ENCODE data around the gene TFAP2E. TPM values are rescaled to one million over a fixed set of nuclear protein-coding genes. Genes with fewer than 3 reads are reported as not detected.

Gene TFAP2E
- total and polyA plus RNA-seq, 2 experiments from 2014 or later, result 0.81 TPM; not detected in 1

GRCh38 chr1:35570589-35571137 lies 2.5 kb upstream of the TFAP2E start:
- Histone ChIP-seq H2AFZ (no peak overlapping the region), H3K9me3 (ENCODE audit: low read depth) (no peaks in the 10 kb centered on the region), H4K20me1 (ENCODE audit: insufficient read depth, poor library complexity, severe bottlenecking) (no peaks in the 10 kb centered on the region), H3K4me1 (ENCODE audit: insufficient read depth) (peaks cover 10% of the 10 kb centered on the region), H3K36me3 (replicated peaks; ENCODE audit: insufficient read depth, low read depth) (no peaks in the 10 kb centered on the region), H3K27ac (no peak overlapping the region), H3K27me3 (peaks cover 48% of the 10 kb centered on the region), H3K4me3 (no peak overlapping the region), H3K9me2 (replicated peaks; ENCODE audit: insufficient read depth) (no peaks in the 10 kb centered on the region), H3K79me2 (no peaks in the 10 kb centered on the region), H3K4me2 (no peak overlapping the region)
- 54% methylated on average over 10 of the region's 10 CpGs for WGBS (ENCODE audit: low lambda C conversion rate, missing lambda C conversion rate)
- no peak for DNase-seq (ENCODE audit: low spot score)
- no peak for TF ChIP-seq CTCF (IDR thresholded peaks at IDR 0.05; ENCODE audit: poor library complexity)
- TF ChIP-seq EZH2phosphoT487 (IDR thresholded peaks at IDR 0.05; ENCODE audit: low read depth, severe bottlenecking, unreplicated experiment), result no peak
- no peak for TF ChIP-seq EZH2 (IDR thresholded peaks at IDR 0.05; ENCODE audit: borderline replicate concordance)

- no peaks in the 10 kb centered on the region for H3K9me2 ChIP-seq (replicated peaks; ENCODE audit: insufficient read depth)
- H3K27me3 ChIP-seq, result peaks cover 54% of the 10 kb centered on the region
- H2AFZ ChIP-seq, result no peak overlapping the region
- DNase-seq (ENCODE audit: low spot score), result no peak
- H4K20me1 ChIP-seq (ENCODE audit: insufficient read depth, poor library complexity, severe bottlenecking), result no peaks in the 10 kb centered on the region
- no peak overlapping the region for H3K4me3 ChIP-seq
- H3K9me3 ChIP-seq (ENCODE audit: low read depth), result no peaks in the 10 kb centered on the region
- H3K4me2 ChIP-seq, result no peak overlapping the region
- H3K36me3 ChIP-seq (replicated peaks; ENCODE audit: insufficient read depth, low read depth), result no peaks in the 10 kb centered on the region
- no peak overlapping the region for H3K27ac ChIP-seq
- 83% methylated on average over 8 of the region's 8 CpGs for WGBS (ENCODE audit: low lambda C conversion rate, missing lambda C conversion rate)
- peaks cover 10% of the 10 kb centered on the region for H3K4me1 ChIP-seq (ENCODE audit: insufficient read depth)
- TF ChIP-seq EZH2phosphoT487 (IDR thresholded peaks at IDR 0.05; ENCODE audit: low read depth, severe bottlenecking, unreplicated experiment) (no peak), CTCF (IDR thresholded peaks at IDR 0.05; ENCODE audit: poor library complexity) (no peak), EZH2 (IDR thresholded peaks at IDR 0.05; ENCODE audit: borderline replicate concordance) (no peak)
- H3K79me2 ChIP-seq, result no peaks in the 10 kb centered on the region
Observed at GRCh38 chr1:35571263-35571662, 1.9 kb upstream of the TFAP2E start.

- Histone ChIP-seq H2AFZ (no peak overlapping the region), H3K4me3 (no peak overlapping the region), H3K27ac (no peak overlapping the region), H3K4me1 (ENCODE audit: insufficient read depth) (peaks cover 14% of the 10 kb centered on the region), H4K20me1 (ENCODE audit: insufficient read depth, poor library complexity, severe bottlenecking) (no peaks in the 10 kb centered on the region), H3K9me3 (ENCODE audit: low read depth) (no peaks in the 10 kb centered on the region), H3K36me3 (replicated peaks; ENCODE audit: insufficient read depth, low read depth) (no peaks in the 10 kb centered on the region), H3K4me2 (no peak overlapping the region), H3K27me3 (peaks cover 64% of the 10 kb centered on the region), H3K79me2 (no peaks in the 10 kb centered on the region), H3K9me2 (replicated peaks; ENCODE audit: insufficient read depth) (no peaks in the 10 kb centered on the region)
- DNase-seq (ENCODE audit: low spot score), result no peak
- no peak for TF ChIP-seq EZH2phosphoT487 (IDR thresholded peaks at IDR 0.05; ENCODE audit: low read depth, severe bottlenecking, unreplicated experiment)
- no peak for TF ChIP-seq CTCF (IDR thresholded peaks at IDR 0.05; ENCODE audit: poor library complexity)
- no peak for TF ChIP-seq EZH2 (IDR thresholded peaks at IDR 0.05; ENCODE audit: borderline replicate concordance)
- 100% methylated on average over 2 of the region's 2 CpGs for WGBS (ENCODE audit: low lambda C conversion rate, missing lambda C conversion rate)
Observed at GRCh38 chr1:35572296-35572695, 818 bp upstream of the TFAP2E start.
